H1 (cell line): ENCODE measurements around the gene EPN2. TPM values are rescaled to one million over a fixed set of nuclear protein-coding genes. Genes with fewer than 3 reads are reported as not detected.

Source experiments
- CTCF ChIA-PET: fragments of 300-600 bp; sonication (Branson Sonifier 250); formaldehyde crosslinking; loops from one replicate; lab custom pipeline; 2021; ENCODE audit not compliant: partially characterized antibody; lab: Charles Lee
- POLR2A ChIA-PET: fragments of 300-600 bp; sonication (Branson Sonifier 250); formaldehyde crosslinking; loops from one replicate; lab custom pipeline; 2021; ENCODE audit warnings: inconsistent platforms; ENCODE audit not compliant: partially characterized antibody; lab: Charles Lee
- DNase-seq, 2 experiments: peaks; one replicate each; pipeline versions ENCODE4 v3.0.0 to v3.0.0-alpha.2; 2010 to 2022; ENCODE audit warnings: low spot score in 2 of 2, low read depth in 1 of 2, mixed read lengths in 1 of 2
- FAIRE-seq: peaks from 2 replicates; lab custom pipeline; 2011; peaks lifted over from hg19 to GRCh38; lab: Jason Lieb, UNC
- H2AFZ ChIP-seq: 2 replicates; pipeline ENCODE4 v1.8.1; 2012; ENCODE audit warnings: low read length, inconsistent platforms
- H2AK5ac ChIP-seq: 2 replicates; pipeline ENCODE4 v1.6.1; 2013; ENCODE audit warnings: low read depth, low read length
- H2BK120ac ChIP-seq: replicated peaks from 2 replicates; pipeline ENCODE3; 2013; ENCODE audit warnings: low read depth, low read length, inconsistent platforms
- H2BK12ac ChIP-seq: 2 replicates; pipeline ENCODE4 v1.6.1; 2013; ENCODE audit warnings: low read depth, low read length
- H2BK15ac ChIP-seq: 2 replicates; pipeline ENCODE4 v1.6.1; 2013; ENCODE audit warnings: low read length
- H2BK20ac ChIP-seq: 2 replicates; pipeline ENCODE4 v1.6.1; 2013; ENCODE audit warnings: low read length
- H2BK5ac ChIP-seq: 2 replicates; pipeline ENCODE4 v1.6.1; 2013; ENCODE audit warnings: low read depth, low read length
- H3K14ac ChIP-seq: 2 replicates; pipeline ENCODE4 v1.6.1; 2013; ENCODE audit warnings: inconsistent platforms; ENCODE audit not compliant: insufficient read length
- H3K18ac ChIP-seq: 2 replicates; pipeline ENCODE4 v1.6.1; 2013; ENCODE audit warnings: low read length; ENCODE audit errors: extremely low read depth
- H3K23ac ChIP-seq: 2 replicates; pipeline ENCODE4 v1.6.1; 2013; ENCODE audit warnings: inconsistent platforms; ENCODE audit not compliant: insufficient read length
- H3K23me2 ChIP-seq: 2 replicates; pipeline ENCODE4 v1.6.1; 2013; ENCODE audit warnings: low read depth, low read length
- H3K27ac ChIP-seq: 2 replicates; pipeline ENCODE4 v1.6.1; 2011; ENCODE audit warnings: low read depth, low read length, inconsistent platforms
- H3K27me3 ChIP-seq, 4 experiments: replicated peaks in 1 of 4; 1 replicate in 1 of 4; 2 replicates in 3 of 4; pipeline versions ENCODE4 v1.6.1 to v1.8.1; 2011 to 2013; ENCODE audit warnings: low read length in 3 of 4, mild to moderate bottlenecking in 3 of 4, inconsistent platforms in 2 of 4, mixed read lengths in 2 of 4, moderate library complexity in 1 of 4; ENCODE audit not compliant: control insufficient read depth in 3 of 4, insufficient read depth in 3 of 4; ENCODE audit errors: extremely low read depth in 1 of 4
- H3K36me3 ChIP-seq, 4 experiments: 2 replicates each; pipeline versions ENCODE4 v1.6.1 to v1.8.1; 2011 to 2013; ENCODE audit warnings: mild to moderate bottlenecking in 4 of 4, low read length in 3 of 4, moderate library complexity in 2 of 4, control low read depth in 1 of 4, inconsistent platforms in 1 of 4; ENCODE audit not compliant: insufficient read depth in 4 of 4, control insufficient read depth in 2 of 4
- H3K4ac ChIP-seq: replicated peaks from 2 replicates; pipeline ENCODE3; 2013; ENCODE audit warnings: low read length, low read depth, mixed read lengths, inconsistent platforms; ENCODE audit not compliant: insufficient read length
- H3K4me1 ChIP-seq, 4 experiments: replicated peaks in 1 of 4; 1 replicate in 1 of 4; 2 replicates in 3 of 4; pipeline versions ENCODE4 v1.6.1 to v1.8.1; 2011 to 2013; ENCODE audit warnings: low read length in 3 of 4, inconsistent platforms in 2 of 4, mixed read lengths in 1 of 4; ENCODE audit not compliant: insufficient read depth in 4 of 4, control insufficient read depth in 3 of 4
- H3K4me2 ChIP-seq, 2 experiments: 2 replicates each; pipeline versions ENCODE4 v1.6.1 to v1.8.1; 2011 to 2013; ENCODE audit warnings: low read depth in 2 of 2, low read length in 2 of 2, control low read depth in 1 of 2, inconsistent platforms in 1 of 2, mild to moderate bottlenecking in 1 of 2; ENCODE audit not compliant: insufficient read depth in 1 of 2
- H3K4me3 ChIP-seq, 4 experiments: fragments of 200-600, 300-600 bp in 1 of 4; sonication (generic), shearing (Covaris generic), sonication (Bioruptor Twin) in 1 of 4; 2 replicates each; pipeline versions ENCODE4 v1.5.1 to v1.8.1; 2011 to 2016; ENCODE audit warnings: low read length in 4 of 4, low read depth in 3 of 4, control low read depth in 2 of 4, inconsistent platforms in 2 of 4, mild to moderate bottlenecking in 2 of 4, mixed read lengths in 1 of 4, moderate library complexity in 1 of 4; ENCODE audit not compliant: insufficient read depth in 2 of 4; ENCODE audit errors: extremely low read depth in 1 of 4
- H3K56ac ChIP-seq: replicated peaks from 2 replicates; pipeline ENCODE3; 2013; ENCODE audit warnings: low read depth, mild to moderate bottlenecking, mixed read lengths, low read length, inconsistent platforms; ENCODE audit not compliant: insufficient read length
- H3K79me1 ChIP-seq: 2 replicates; pipeline ENCODE4 v1.6.1; 2013; ENCODE audit warnings: low read depth, low read length, control low read depth
- H3K79me2 ChIP-seq, 2 experiments: 2 replicates each; pipeline versions ENCODE4 v1.6.1 to v1.8.1; 2012 to 2013; ENCODE audit warnings: low read length in 2 of 2, mild to moderate bottlenecking in 2 of 2, inconsistent platforms in 1 of 2; ENCODE audit not compliant: insufficient read depth in 2 of 2, control insufficient read depth in 1 of 2
- H3K9ac ChIP-seq, 4 experiments: replicated peaks in 1 of 4; 1 replicate in 1 of 4; 2 replicates in 3 of 4; pipeline versions ENCODE4 v1.6.1 to v1.8.1; 2011 to 2013; ENCODE audit warnings: low read depth in 3 of 4, low read length in 3 of 4, control low read depth in 2 of 4, mild to moderate bottlenecking in 2 of 4, moderate library complexity in 2 of 4, inconsistent platforms in 1 of 4; ENCODE audit errors: extremely low read depth in 1 of 4
- H3K9me3 ChIP-seq, 2 experiments: 2 replicates each; pipeline versions ENCODE4 v1.6.1 to v1.8.1; 2012 to 2013; ENCODE audit warnings: mild to moderate bottlenecking in 2 of 2, moderate library complexity in 2 of 2, control low read depth in 1 of 2, inconsistent platforms in 1 of 2, low read depth in 1 of 2, low read length in 1 of 2, mixed read lengths in 1 of 2; ENCODE audit not compliant: insufficient read depth in 2 of 2
- H4K20me1 ChIP-seq, 2 experiments: replicated peaks in 1 of 2; 2 replicates each; pipeline versions ENCODE3 to v1.8.1; 2011 to 2013; ENCODE audit warnings: inconsistent platforms in 2 of 2, low read length in 2 of 2, mild to moderate bottlenecking in 1 of 2; ENCODE audit not compliant: insufficient read depth in 2 of 2, control insufficient read depth in 1 of 2
- H4K5ac ChIP-seq: 2 replicates; pipeline ENCODE4 v1.6.1; 2013; ENCODE audit warnings: low read length, low read depth, mixed read lengths, inconsistent platforms; ENCODE audit not compliant: insufficient read length
- H4K8ac ChIP-seq: 2 replicates; pipeline ENCODE4 v1.8.0; 2013; ENCODE audit warnings: mild to moderate bottlenecking, moderate library complexity, low read length, inconsistent platforms; ENCODE audit not compliant: insufficient read depth; ENCODE audit errors: extremely low read depth
- H4K91ac ChIP-seq: replicated peaks from 2 replicates; pipeline ENCODE3; 2013; ENCODE audit warnings: low read length, mixed read lengths, inconsistent platforms; ENCODE audit not compliant: insufficient read length
- ZNF274 ChIP-seq: IDR thresholded peaks from 2 replicates; pipeline ENCODE4 v1.7.0; 2012; ENCODE audit warnings: low read length, borderline replicate concordance; ENCODE audit errors: extremely low read depth
- WGBS, 2 experiments: shearing (Covaris generic) in 1 of 2; methylation state at CpG; one replicate each; pipeline versions ENCODE4 v1.1.6 to v1.1.7; 2013 to 2015; ENCODE audit warnings: low lambda C conversion rate in 2 of 2, mixed read lengths in 2 of 2, inconsistent platforms in 1 of 2, low coverage in 1 of 2, missing lambda C conversion rate in 1 of 2; ENCODE audit not compliant: insufficient replicate concordance in 2 of 2, insufficient coverage in 1 of 2, insufficient read length in 1 of 2; ENCODE audit errors: extremely low coverage in 1 of 2, missing lambda C conversion rate in 1 of 2; 5-methylcytosine and 5-hydroxymethylcytosine counted together
- polyA plus RNA-seq, 7 experiments: library from polyadenylated mRNA; depleted of rRNA in 3 of 7; stranded (reverse) in 5 of 7; unstranded in 2 of 7; fragments of >200 nt in 5 of 7; fragments of 200-250 nt in 2 of 7; gene quantifications; 1 replicate in 5 of 7; 2 replicates in 1 of 7; 4 replicates in 1 of 7; pipeline versions ENCODE4 v1.2.1 to v1.2.3, GENCODE V29; 2011 to 2013; ENCODE audit warnings: missing spikeins in 2 of 7, mixed read lengths in 2 of 7
- total RNA-seq: library from RNA; stranded (reverse); fragmentation: NEBNext Ultra II Directional; extraction: Animal tissue kit (Norgen Biotek cat#: 25700); gene quantifications from 2 replicates; pipeline ENCODE4 v1.2.1, GENCODE V29; 2021

The EPN2 gene
- total and polyA plus RNA-seq, 2 of the 8 experiments (the other 6 are each of a cell fraction or from before 2014, with no cell fraction given), result 28.7 to 55.8 TPM

DNA sequence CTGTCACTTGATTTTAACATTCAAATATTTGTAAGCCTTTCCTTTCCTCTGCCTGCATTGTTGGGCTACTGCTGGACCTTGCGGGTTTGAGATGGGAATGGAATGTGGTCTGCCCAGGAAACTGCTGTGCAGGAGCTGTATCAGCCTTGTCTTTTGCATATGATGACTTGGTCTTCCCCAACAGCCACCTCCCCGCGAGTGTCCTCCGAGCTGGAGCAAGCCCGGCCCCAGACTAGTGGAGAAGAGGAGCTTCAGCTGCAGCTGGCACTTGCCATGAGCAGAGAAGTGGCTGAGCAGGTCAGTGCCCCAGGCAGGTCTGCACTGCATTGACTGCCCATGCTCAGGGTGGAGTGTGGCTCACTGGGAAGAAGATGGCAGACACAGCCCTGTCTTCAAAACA lies 72.5 kb downstream of the EPN2 start:
- Histone ChIP-seq H3K18ac (no peak overlapping the region), H3K36me3 (peaks cover 4 to 25% (median 13%) of the 10 kb centered on the region in 4 experiments; a peak in 7 of 8 replicates), H2AFZ (no peak overlapping the region), H3K9me3 (no peaks in the 10 kb centered on the region), H3K23me2 (no peaks in the 10 kb centered on the region), H3K9ac (no peak overlapping the region), H3K23ac (no peak overlapping the region), H2AK5ac (no peak overlapping the region), H3K4me1 (peaks cover 0 to 4% (median 0%) of the 10 kb centered on the region in 4 experiments; a peak in 2 of 7 replicates), H2BK5ac (no peak overlapping the region), H2BK15ac (no peak overlapping the region), H3K4me3 (no peak overlapping the region), H3K14ac (no peak overlapping the region), H4K8ac (no peak overlapping the region), H3K27me3 (no peaks in the 10 kb centered on the region), H3K56ac (no peak overlapping the region), H3K79me1 (peaks cover 16% of the 10 kb centered on the region), H4K5ac (no peak overlapping the region), H4K91ac (no peak overlapping the region), H3K4ac (no peak overlapping the region), H3K79me2 (no peaks in the 10 kb centered on the region), H2BK20ac (no peak overlapping the region), H4K20me1 (peaks cover 4 to 16% of the 10 kb centered on the region in 2 experiments), H3K27ac (no peak overlapping the region), H2BK120ac (no peak overlapping the region), H3K4me2 (no peak overlapping the region), H2BK12ac (no peak overlapping the region)
- no peak for FAIRE-seq
- POLR2A ChIA-PET, result interaction anchor here (1.0 to 1.3 kb wide), 2 partner anchors 9 to 10 kb away, joined by 3 to 4 read pairs; no protein-coding TSS in a partner anchor
- CTCF ChIA-PET, result interaction anchor here (1.0 to 2.6 kb wide), 6 partner anchors 9 to 53 kb away, joined by 3 to 16 read pairs (median 4); partner anchors contain the start of gene B9D1
- 92% methylated on average over 5 of the region's 5 CpGs; no CpG with 5 or more reads in 1 of the 2 experiments for WGBS, 2 experiments
- TF ChIP-seq ZNF274, result no peak
- DNase-seq, result no peak
